Nephron progenitor cell (in vitro differentiated cells): Measurements from ENCODE around the gene TNPO3.
A peak's percentile ranks its signal among the peaks of the same experiment; 100 is the strongest.

Experiments used
- DNase-seq: peaks from one replicate; pipeline ENCODE4 v3.0.0; 2021
- H3K27ac Mint-ChIP-seq: 2 replicates; pipeline ENCODE4 v1.8.0; 2021; ENCODE audit warnings: mild to moderate bottlenecking, moderate library complexity, mixed read lengths
- H3K27me3 Mint-ChIP-seq: 2 replicates; pipeline ENCODE4 v1.8.0; 2021; ENCODE audit warnings: mild to moderate bottlenecking, low read depth, mixed read lengths; ENCODE audit not compliant: poor library complexity
- H3K36me3 Mint-ChIP-seq: 2 replicates; pipeline ENCODE4 v1.8.0; 2021; ENCODE audit warnings: low read depth, mixed read lengths
- H3K4me1 Mint-ChIP-seq: 2 replicates; pipeline ENCODE4 v1.8.0; 2021; ENCODE audit warnings: mixed read lengths
- H3K4me3 Mint-ChIP-seq: 2 replicates; pipeline ENCODE4 v1.8.0; 2021; ENCODE audit warnings: mild to moderate bottlenecking, moderate library complexity, mixed read lengths
- H3K9me3 Mint-ChIP-seq: 2 replicates; pipeline ENCODE4 v1.8.0; 2021; ENCODE audit warnings: mild to moderate bottlenecking, moderate library complexity, mixed read lengths
- TF ChIP-seq, protein P1 (sequence below): fragments of 200-600 bp; sonication (generic); IDR thresholded peaks from 2 replicates; pipeline ENCODE4 v1.5.0; 2021; ENCODE audit warnings: antibody characterized with exemption

TNPO3 gene

DNA sequence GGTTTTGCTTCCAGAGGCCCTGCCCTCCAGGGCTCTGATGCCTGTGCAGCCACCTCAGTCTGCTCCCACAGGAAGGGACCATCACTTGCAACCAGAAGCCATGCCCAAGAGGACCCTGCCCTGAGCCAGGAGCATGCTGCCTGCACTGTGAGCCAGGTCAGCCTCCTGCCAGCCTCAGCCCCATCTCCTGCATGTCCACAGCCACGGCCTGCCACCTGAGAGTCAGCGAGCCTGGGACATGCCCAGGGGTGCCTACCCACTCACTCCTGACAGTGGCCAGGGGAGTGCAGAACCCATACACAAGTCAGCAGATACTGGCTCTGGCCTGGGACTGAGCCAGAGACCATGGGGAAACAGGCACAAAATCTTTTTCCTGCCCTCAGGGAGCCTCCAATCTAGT lies 137.8 kb downstream of the TNPO3 start:
- Mint-ChIP-seq H3K4me1 (peaks cover 30% of the 10 kb centered on the region), H3K27ac (no peak overlapping the region), H3K27me3 (peaks cover 77% of the 10 kb centered on the region), H3K9me3 (no peaks in the 10 kb centered on the region), H3K36me3 (no peaks in the 10 kb centered on the region), H3K4me3 (no peak overlapping the region)
- TF ChIP-seq, protein P1, sequence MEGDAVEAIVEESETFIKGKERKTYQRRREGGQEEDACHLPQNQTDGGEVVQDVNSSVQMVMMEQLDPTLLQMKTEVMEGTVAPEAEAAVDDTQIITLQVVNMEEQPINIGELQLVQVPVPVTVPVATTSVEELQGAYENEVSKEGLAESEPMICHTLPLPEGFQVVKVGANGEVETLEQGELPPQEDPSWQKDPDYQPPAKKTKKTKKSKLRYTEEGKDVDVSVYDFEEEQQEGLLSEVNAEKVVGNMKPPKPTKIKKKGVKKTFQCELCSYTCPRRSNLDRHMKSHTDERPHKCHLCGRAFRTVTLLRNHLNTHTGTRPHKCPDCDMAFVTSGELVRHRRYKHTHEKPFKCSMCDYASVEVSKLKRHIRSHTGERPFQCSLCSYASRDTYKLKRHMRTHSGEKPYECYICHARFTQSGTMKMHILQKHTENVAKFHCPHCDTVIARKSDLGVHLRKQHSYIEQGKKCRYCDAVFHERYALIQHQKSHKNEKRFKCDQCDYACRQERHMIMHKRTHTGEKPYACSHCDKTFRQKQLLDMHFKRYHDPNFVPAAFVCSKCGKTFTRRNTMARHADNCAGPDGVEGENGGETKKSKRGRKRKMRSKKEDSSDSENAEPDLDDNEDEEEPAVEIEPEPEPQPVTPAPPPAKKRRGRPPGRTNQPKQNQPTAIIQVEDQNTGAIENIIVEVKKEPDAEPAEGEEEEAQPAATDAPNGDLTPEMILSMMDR, result no peak
- no peak for DNase-seq

DNA sequence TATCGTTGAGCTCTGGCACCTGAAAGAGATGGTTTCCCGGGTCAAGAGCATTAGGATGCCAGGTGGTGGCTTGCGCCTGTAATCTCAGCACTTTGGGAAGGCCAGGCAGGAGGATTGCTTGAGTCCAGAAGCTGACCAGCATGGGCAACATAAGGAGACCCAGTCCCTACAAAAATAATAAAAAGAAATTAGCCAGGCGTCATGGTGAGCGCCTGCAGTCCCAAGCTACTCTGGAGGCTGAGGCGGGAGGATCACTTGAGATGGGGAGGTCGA lies 138.3 kb downstream of the TNPO3 start:
- H3K4me1 Mint-ChIP-seq, result peaks cover 36% of the 10 kb centered on the region
- no peak overlapping the region for H3K27ac Mint-ChIP-seq
- DNase-seq, result no peak
- no peaks in the 10 kb centered on the region for H3K9me3 Mint-ChIP-seq
- peaks cover 73% of the 10 kb centered on the region for H3K27me3 Mint-ChIP-seq
- no peak overlapping the region for H3K4me3 Mint-ChIP-seq
- no peaks in the 10 kb centered on the region for H3K36me3 Mint-ChIP-seq
- TF ChIP-seq, protein P1, result no peak

DNA sequence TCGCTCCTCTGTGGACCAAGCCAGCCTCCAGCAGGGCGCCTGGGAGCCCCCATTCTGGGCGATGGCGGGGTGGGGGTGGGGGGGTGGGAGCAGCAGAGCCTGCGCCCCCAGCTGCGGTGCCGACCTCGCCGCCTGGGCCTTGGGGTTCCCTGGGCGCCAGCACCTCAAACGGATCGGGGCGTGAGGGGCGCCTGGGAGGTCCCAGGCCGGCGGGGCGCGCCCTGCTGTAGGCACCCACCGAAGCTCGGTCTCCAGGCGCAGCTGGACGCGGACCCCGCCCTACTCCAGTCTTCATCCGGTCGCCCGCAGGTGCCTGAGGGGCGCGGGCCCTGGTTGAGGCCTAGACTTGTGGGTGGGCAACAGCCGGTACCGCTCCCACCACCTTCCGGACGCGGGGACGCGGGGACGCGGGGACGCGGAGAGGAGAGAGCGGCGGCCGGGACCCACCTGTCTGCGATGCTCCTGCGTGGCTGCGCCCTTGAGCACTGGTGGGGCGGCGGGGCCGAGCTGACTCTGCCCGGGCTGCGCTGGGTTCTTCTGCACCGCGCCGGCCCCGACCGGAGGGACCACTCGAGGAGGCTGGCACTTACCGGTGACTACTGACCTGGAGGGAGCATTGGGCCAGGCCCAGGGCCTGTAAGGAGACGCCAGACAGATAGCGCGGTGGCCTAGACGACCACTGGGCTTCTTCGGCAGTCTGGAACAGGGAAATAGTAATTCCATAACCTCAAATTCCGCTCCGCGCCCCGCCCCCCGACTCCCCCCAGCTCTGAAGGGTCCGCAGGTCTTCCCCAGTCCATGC lies 138.9 kb downstream of the TNPO3 start:
- Mint-ChIP-seq H3K4me3 (peak overlapping the region; percentile 71), H3K27me3 (peaks cover 70% of the 10 kb centered on the region), H3K9me3 (no peaks in the 10 kb centered on the region)

DNA sequence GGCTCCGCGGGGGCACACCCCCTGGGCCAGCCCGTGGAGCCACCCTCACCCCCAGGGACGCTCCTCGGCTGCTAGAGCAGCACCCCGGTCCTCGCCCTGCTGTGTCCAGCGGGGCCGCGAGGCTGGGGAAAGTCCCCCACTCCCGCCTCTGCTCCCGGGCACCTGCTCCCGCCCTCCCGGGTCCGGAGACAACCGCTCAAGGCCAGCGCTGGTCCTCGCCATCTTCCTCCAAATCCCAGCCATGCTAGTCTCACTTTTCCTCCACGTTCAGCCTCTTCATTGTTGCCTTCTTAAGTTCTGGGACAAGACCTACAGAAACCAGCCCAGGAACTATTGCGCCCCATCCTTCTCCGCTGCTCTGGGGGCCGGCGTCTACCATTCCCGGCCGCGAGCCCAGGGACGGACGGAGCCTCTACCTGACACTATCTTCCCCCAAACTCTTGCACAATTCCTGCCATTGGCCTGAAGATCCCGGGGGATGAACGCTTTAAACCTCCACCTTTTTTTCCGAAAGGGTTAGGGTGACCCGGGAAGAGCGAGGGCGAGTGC lies 139.6 kb downstream of the TNPO3 start:
- Mint-ChIP-seq H3K27me3 (peaks cover 63% of the 10 kb centered on the region), H3K27ac (no peak overlapping the region), H3K9me3 (no peaks in the 10 kb centered on the region), H3K4me1 (peaks cover 37% of the 10 kb centered on the region), H3K36me3 (no peaks in the 10 kb centered on the region), H3K4me3 (peak overlapping the region; percentile 71)
- TF ChIP-seq, protein P1, result no peak
- no peak for DNase-seq

More for the DNA sequence above, 138.9 kb downstream of the TNPO3 start:
- TF ChIP-seq, protein P1, result no peak
- Mint-ChIP-seq H3K27ac (no peak overlapping the region), H3K4me1 (peaks cover 40% of the 10 kb centered on the region), H3K36me3 (no peaks in the 10 kb centered on the region)
- no peak for DNase-seq

DNA sequence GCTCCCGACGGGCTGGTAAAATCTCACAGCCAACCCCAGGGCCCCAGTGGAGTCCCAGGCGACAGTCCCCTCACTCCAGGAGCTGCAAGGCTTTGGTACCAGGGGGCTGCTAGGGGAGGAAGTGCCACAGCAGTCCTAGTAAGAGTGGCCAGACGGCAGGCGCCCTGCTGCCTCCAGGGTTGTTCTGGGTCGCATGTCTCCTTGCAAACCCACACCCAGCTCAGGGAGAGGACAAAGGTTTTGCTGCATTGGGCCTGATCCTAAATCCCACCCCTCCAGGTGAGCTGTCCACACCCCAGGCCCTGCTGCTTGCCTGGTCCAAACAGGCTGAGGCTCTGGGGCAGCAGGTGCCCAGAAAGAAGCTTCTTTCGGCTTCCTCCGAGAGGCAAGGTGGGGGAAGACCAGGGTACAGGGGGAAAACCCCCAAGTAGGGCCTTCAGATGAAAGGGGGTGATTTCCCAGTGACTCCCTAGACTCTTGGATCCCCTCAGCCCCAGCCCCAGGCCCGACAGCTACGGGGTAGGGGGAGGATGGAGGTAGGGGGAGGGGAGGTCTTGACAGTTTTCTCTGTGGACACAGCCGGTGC lies 140.3 kb downstream of the TNPO3 start:
- TF ChIP-seq, protein P1, result no peak
- H3K27me3 Mint-ChIP-seq, result peaks cover 60% of the 10 kb centered on the region
- no peaks in the 10 kb centered on the region for H3K9me3 Mint-ChIP-seq
- no peak overlapping the region for H3K27ac Mint-ChIP-seq
- H3K36me3 Mint-ChIP-seq, result no peaks in the 10 kb centered on the region
- no peak overlapping the region for H3K4me3 Mint-ChIP-seq
- no peak for DNase-seq
- H3K4me1 Mint-ChIP-seq, result peaks cover 40% of the 10 kb centered on the region
